Mesenchymal stem cell (in vitro differentiated cells and primary cell): ENCODE results near the gene CPNE1.

Source experiments
- DNase-seq: peaks from one replicate; pipeline ENCODE4 v3.0.0-alpha.2; 2013
- H2AFZ ChIP-seq: one replicate; pipeline ENCODE4 v1.6.1; 2013; ENCODE audit warnings: low read depth, mild to moderate bottlenecking, control low read depth, inconsistent platforms, low read length, moderate library complexity
- H2AK5ac ChIP-seq: 2 replicates; pipeline ENCODE4 v1.6.1; 2013; ENCODE audit warnings: low read length, moderate library complexity, mild to moderate bottlenecking, inconsistent platforms; ENCODE audit not compliant: severe bottlenecking
- H2BK120ac ChIP-seq: one replicate; pipeline ENCODE4 v1.6.1; 2013; ENCODE audit warnings: low read depth, mild to moderate bottlenecking, inconsistent platforms, low read length, moderate library complexity
- H2BK12ac ChIP-seq, 2 experiments: one replicate each; pipeline ENCODE4 v1.6.1; 2013; ENCODE audit warnings: inconsistent platforms in 2 of 2, low read length in 2 of 2, mild to moderate bottlenecking in 2 of 2, moderate library complexity in 2 of 2, control low read depth in 1 of 2
- H2BK15ac ChIP-seq: one replicate; pipeline ENCODE4 v1.6.1; 2013; ENCODE audit warnings: mild to moderate bottlenecking, low read depth, inconsistent platforms; ENCODE audit not compliant: poor library complexity, severe bottlenecking
- H2BK5ac ChIP-seq: 2 replicates; pipeline ENCODE4 v1.6.1; 2013; ENCODE audit warnings: low read depth, mild to moderate bottlenecking, low read length, control low read depth, inconsistent platforms; ENCODE audit not compliant: poor library complexity, severe bottlenecking
- H3K14ac ChIP-seq, 2 experiments: one replicate each; pipeline ENCODE4 v1.6.1; 2013; ENCODE audit warnings: inconsistent platforms in 2 of 2, low read length in 2 of 2, control low read depth in 1 of 2, mild to moderate bottlenecking in 1 of 2, moderate library complexity in 1 of 2
- H3K18ac ChIP-seq, 2 experiments: one replicate each; pipeline ENCODE4 v1.6.1; 2013; ENCODE audit warnings: inconsistent platforms in 2 of 2, low read length in 2 of 2, control low read depth in 1 of 2, low read depth in 1 of 2, mild to moderate bottlenecking in 1 of 2
- H3K23ac ChIP-seq, 2 experiments: one replicate each; pipeline ENCODE4 v1.6.1; 2013; ENCODE audit warnings: inconsistent platforms in 2 of 2, low read length in 2 of 2, mild to moderate bottlenecking in 2 of 2, moderate library complexity in 2 of 2, control low read depth in 1 of 2
- H3K27ac ChIP-seq: 2 replicates; pipeline ENCODE4 v1.5.1; 2013; ENCODE audit warnings: mild to moderate bottlenecking, moderate library complexity, low read length, control low read depth, inconsistent platforms; ENCODE audit not compliant: poor library complexity, severe bottlenecking
- H3K27me3 ChIP-seq, 2 experiments: 2 replicates each; pipeline versions ENCODE4 v1.6.1 to v1.7.0; 2013; ENCODE audit warnings: low read length in 2 of 2, mild to moderate bottlenecking in 2 of 2, moderate library complexity in 2 of 2, control low read depth in 1 of 2, inconsistent platforms in 1 of 2; ENCODE audit not compliant: control insufficient read depth in 1 of 2, insufficient read depth in 1 of 2
- H3K36me3 ChIP-seq, 2 experiments: 2 replicates each; pipeline versions ENCODE4 v1.6.1 to v1.7.0; 2013; ENCODE audit warnings: low read length in 2 of 2, control low read depth in 1 of 2, inconsistent platforms in 1 of 2, low read depth in 1 of 2, mild to moderate bottlenecking in 1 of 2; ENCODE audit not compliant: insufficient read depth in 2 of 2, control insufficient read depth in 1 of 2
- H3K4ac ChIP-seq, 2 experiments: one replicate each; pipeline ENCODE4 v1.6.1; 2013; ENCODE audit warnings: inconsistent platforms in 2 of 2, low read length in 2 of 2, mild to moderate bottlenecking in 2 of 2, moderate library complexity in 2 of 2, control low read depth in 1 of 2, low read depth in 1 of 2
- H3K4me1 ChIP-seq: 2 replicates; pipeline ENCODE4 v1.6.1; 2013; ENCODE audit warnings: low read depth, low read length, control low read depth; ENCODE audit not compliant: control insufficient read depth, insufficient read depth
- H3K4me2 ChIP-seq: 2 replicates; pipeline ENCODE4 v1.6.1; 2013; ENCODE audit warnings: low read length, mild to moderate bottlenecking, inconsistent platforms; ENCODE audit not compliant: poor library complexity, severe bottlenecking
- H3K4me3 ChIP-seq, 2 experiments: 2 replicates each; pipeline versions ENCODE4 v1.5.1 to v1.7.0; 2013; ENCODE audit warnings: low read length in 2 of 2, mild to moderate bottlenecking in 2 of 2, control low read depth in 1 of 2, low read depth in 1 of 2; ENCODE audit not compliant: insufficient read depth in 1 of 2
- H3K79me1 ChIP-seq: replicated peaks from 2 replicates; pipeline ENCODE4 v1.6.1; 2013; ENCODE audit warnings: mild to moderate bottlenecking, control low read depth, low read length, inconsistent platforms; ENCODE audit not compliant: poor library complexity, severe bottlenecking
- H3K9ac ChIP-seq: 2 replicates; pipeline ENCODE4 v1.7.0; 2013; ENCODE audit warnings: mild to moderate bottlenecking, low read length, moderate library complexity
- H3K9me3 ChIP-seq: 2 replicates; pipeline ENCODE4 v1.7.0; 2013; ENCODE audit warnings: mild to moderate bottlenecking, low read length; ENCODE audit not compliant: control insufficient read depth
- H4K8ac ChIP-seq: one replicate; pipeline ENCODE4 v1.6.1; 2013; ENCODE audit warnings: inconsistent platforms, mild to moderate bottlenecking, low read length, moderate library complexity
- H4K91ac ChIP-seq: one replicate; pipeline ENCODE4 v1.6.1; 2013; ENCODE audit warnings: mild to moderate bottlenecking, low read length, inconsistent platforms
- WGBS: methylation state at CpG from one replicate; pipeline ENCODE4 v1.1.7; 2013; ENCODE audit warnings: mixed read lengths; 5-methylcytosine and 5-hydroxymethylcytosine counted together

Gene CPNE1

GRCh38 chr20:35629427-35630145, 35.1 kb downstream of the CPNE1 start:
- peaks cover 51 to 83% of the 10 kb centered on the region in 2 experiments for H3K36me3 ChIP-seq
- H3K4me1 ChIP-seq, result peaks cover 2% of the 10 kb centered on the region
- H3K14ac ChIP-seq, result no peak overlapping the region
- H2AK5ac ChIP-seq, result no peak overlapping the region
- H4K8ac ChIP-seq, result no peak overlapping the region
- DNase-seq, result peak; percentile 30
- H2BK120ac ChIP-seq, result no peak overlapping the region
- H3K27me3 ChIP-seq, result no peaks in the 10 kb centered on the region
- H2BK12ac ChIP-seq, result no peak overlapping the region
- no peaks in the 10 kb centered on the region for H3K9me3 ChIP-seq
- H3K23ac ChIP-seq, result no peak overlapping the region
- H3K4ac ChIP-seq, result no peak overlapping the region
- H2AFZ ChIP-seq, result no peak overlapping the region
- H3K4me2 ChIP-seq, result no peak overlapping the region
- H3K18ac ChIP-seq, result no peak overlapping the region
- no peak overlapping the region for H3K9ac ChIP-seq
- no peak overlapping the region for H3K27ac ChIP-seq
- H2BK15ac ChIP-seq, result no peak overlapping the region
- no peak overlapping the region for H2BK5ac ChIP-seq
- no peak overlapping the region for H4K91ac ChIP-seq
- H3K79me1 ChIP-seq, result peaks cover 33% of the 10 kb centered on the region
- over 99% methylated on average over 12 of the region's 12 CpGs for WGBS
- H3K4me3 ChIP-seq, result no peak overlapping the region

- Histone ChIP-seq H2BK5ac (no peak overlapping the region), H3K9me3 (no peaks in the 10 kb centered on the region)
Observed at GRCh38 chr20:35627121-35627520, 37.6 kb downstream of the CPNE1 start.

GRCh38 chr20:35626386-35627001, 38.2 kb downstream of the CPNE1 start:
- WGBS, result 96% methylated on average over 13 of the region's 13 CpGs
- Histone ChIP-seq H3K14ac (no peak overlapping the region), H2AK5ac (no peak overlapping the region), H4K91ac (no peak overlapping the region), H3K27me3 (no peaks in the 10 kb centered on the region), H2BK120ac (no peak overlapping the region), H3K9me3 (no peaks in the 10 kb centered on the region), H3K4me2 (no peak overlapping the region), H3K4me3 (no peak overlapping the region), H3K9ac (no peak overlapping the region), H2BK15ac (no peak overlapping the region), H2BK5ac (no peak overlapping the region), H2BK12ac (no peak overlapping the region), H3K79me1 (peaks cover 17% of the 10 kb centered on the region), H3K18ac (no peak overlapping the region), H3K27ac (no peak overlapping the region), H4K8ac (no peak overlapping the region), H3K4ac (no peak overlapping the region), H3K23ac (no peak overlapping the region), H3K36me3 (peaks cover 37 to 70% of the 10 kb centered on the region in 2 experiments), H2AFZ (no peak overlapping the region), H3K4me1 (peaks cover 2% of the 10 kb centered on the region)
- DNase-seq, result no peak

More at GRCh38 chr20:35627121-35627520, 37.6 kb downstream of the CPNE1 start:
- Histone ChIP-seq H3K14ac (no peak overlapping the region), H3K27ac (no peak overlapping the region), H3K4me3 (no peak overlapping the region), H3K18ac (no peak overlapping the region), H3K4me1 (peaks cover 2% of the 10 kb centered on the region), H2AFZ (no peak overlapping the region), H2AK5ac (no peak overlapping the region), H2BK120ac (no peak overlapping the region), H4K91ac (no peak overlapping the region), H3K36me3 (peaks cover 42 to 70% of the 10 kb centered on the region in 2 experiments), H4K8ac (no peak overlapping the region), H3K4me2 (no peak overlapping the region), H3K23ac (no peak overlapping the region), H2BK15ac (no peak overlapping the region), H3K79me1 (peaks cover 22% of the 10 kb centered on the region), H3K27me3 (no peaks in the 10 kb centered on the region), H3K9ac (no peak overlapping the region), H2BK12ac (no peak overlapping the region), H3K4ac (no peak overlapping the region)
- no peak for DNase-seq
- WGBS, result 98% methylated on average over 8 of the region's 8 CpGs

- Histone ChIP-seq H2AK5ac (no peak overlapping the region), H3K4me2 (no peak overlapping the region), H3K4ac (no peak overlapping the region), H3K9ac (no peak overlapping the region), H2BK5ac (no peak overlapping the region), H3K14ac (no peak overlapping the region), H3K36me3 (peaks cover 36 to 70% of the 10 kb centered on the region in 2 experiments), H3K4me3 (no peak overlapping the region), H3K4me1 (no peaks in the 10 kb centered on the region), H2BK12ac (no peak overlapping the region), H2BK120ac (no peak overlapping the region), H2AFZ (no peak overlapping the region), H2BK15ac (no peak overlapping the region), H4K8ac (no peak overlapping the region), H3K27ac (no peak overlapping the region), H4K91ac (no peak overlapping the region), H3K79me1 (peaks cover 14% of the 10 kb centered on the region), H3K9me3 (no peaks in the 10 kb centered on the region), H3K18ac (no peak overlapping the region), H3K27me3 (no peaks in the 10 kb centered on the region), H3K23ac (no peak overlapping the region)
- WGBS, result 100% methylated on average over 5 of the region's 6 CpGs
- DNase-seq, result no peak
Observed at GRCh38 chr20:35625584-35626385, 38.9 kb downstream of the CPNE1 start.
